HFF-Myc (cell line): Measurements from ENCODE around the gene CSMD2.

Experiments
- DNase-seq: peaks from one replicate; pipeline ENCODE4 v3.0.0-alpha.2; 2011; ENCODE audit warnings: low read depth; ENCODE audit errors: extremely low read depth
- H3K4me3 ChIP-seq: replicated peaks from 2 replicates; pipeline ENCODE4 v1.5.1; 2011; ENCODE audit warnings: low read depth, mild to moderate bottlenecking, control low read depth, low read length
- TF ChIP-seq, protein P1 (sequence below): IDR thresholded peaks from 2 replicates; pipeline ENCODE4 v1.5.1; 2012; ENCODE audit warnings: mild to moderate bottlenecking, low read depth, low read length, control low read depth; ENCODE audit errors: missing control alignments

CSMD2 gene

DNA sequence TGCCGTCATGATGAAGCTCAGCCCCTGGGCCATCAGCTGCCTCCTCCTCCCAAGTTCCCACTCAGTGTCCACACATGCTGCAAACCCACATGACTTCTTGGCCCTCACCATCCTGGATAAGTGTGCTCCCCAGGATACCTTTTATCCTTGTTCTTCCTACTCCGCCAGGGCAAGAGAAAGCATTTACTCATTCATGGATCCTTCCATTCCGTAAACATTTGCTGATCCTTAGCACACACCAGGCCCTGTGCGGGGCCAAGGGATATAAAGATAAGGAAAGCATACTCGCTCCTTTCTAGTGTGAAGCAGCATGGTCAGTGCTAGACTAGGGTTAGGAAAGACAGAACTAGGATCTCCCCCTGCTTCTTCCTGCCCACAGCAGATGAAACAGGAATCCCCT lies 423.3 kb downstream of the CSMD2 start:
- no peak overlapping the region for H3K4me3 ChIP-seq
- TF ChIP-seq, protein P1, sequence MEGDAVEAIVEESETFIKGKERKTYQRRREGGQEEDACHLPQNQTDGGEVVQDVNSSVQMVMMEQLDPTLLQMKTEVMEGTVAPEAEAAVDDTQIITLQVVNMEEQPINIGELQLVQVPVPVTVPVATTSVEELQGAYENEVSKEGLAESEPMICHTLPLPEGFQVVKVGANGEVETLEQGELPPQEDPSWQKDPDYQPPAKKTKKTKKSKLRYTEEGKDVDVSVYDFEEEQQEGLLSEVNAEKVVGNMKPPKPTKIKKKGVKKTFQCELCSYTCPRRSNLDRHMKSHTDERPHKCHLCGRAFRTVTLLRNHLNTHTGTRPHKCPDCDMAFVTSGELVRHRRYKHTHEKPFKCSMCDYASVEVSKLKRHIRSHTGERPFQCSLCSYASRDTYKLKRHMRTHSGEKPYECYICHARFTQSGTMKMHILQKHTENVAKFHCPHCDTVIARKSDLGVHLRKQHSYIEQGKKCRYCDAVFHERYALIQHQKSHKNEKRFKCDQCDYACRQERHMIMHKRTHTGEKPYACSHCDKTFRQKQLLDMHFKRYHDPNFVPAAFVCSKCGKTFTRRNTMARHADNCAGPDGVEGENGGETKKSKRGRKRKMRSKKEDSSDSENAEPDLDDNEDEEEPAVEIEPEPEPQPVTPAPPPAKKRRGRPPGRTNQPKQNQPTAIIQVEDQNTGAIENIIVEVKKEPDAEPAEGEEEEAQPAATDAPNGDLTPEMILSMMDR = no peak
- DNase-seq = no peak

DNA sequence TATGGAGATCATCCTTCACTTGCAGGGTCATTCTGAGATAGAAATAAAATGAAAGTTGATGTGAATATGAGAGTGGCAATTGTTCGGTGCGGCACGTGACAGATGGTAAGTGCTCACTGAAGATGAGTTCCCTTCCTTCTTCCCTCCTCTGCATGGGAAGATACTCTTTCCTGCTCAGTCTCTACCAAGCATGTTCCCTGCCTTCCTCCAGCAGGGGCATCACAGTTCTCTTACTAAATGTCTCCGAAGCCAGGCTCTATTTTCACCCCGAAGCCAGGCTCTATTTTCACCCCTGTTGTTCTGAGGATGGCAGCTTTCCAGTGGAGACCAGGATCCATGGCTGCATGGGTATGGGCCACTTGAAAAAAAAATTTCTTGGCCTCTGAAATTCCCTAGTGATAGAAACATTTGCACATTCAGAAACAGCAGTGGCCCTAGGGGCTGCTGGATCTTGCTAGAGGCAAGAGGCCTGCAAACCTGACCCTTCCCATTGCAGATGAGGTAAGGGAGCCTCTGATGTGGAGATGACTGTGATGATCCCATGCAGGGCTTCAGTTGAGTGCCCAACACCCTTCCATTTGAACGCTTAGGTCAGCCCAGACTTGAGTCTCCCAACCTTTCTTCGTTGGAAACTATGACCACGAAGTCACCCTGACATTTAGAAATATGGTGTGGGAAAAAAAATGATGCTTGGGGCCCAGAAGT lies 424.8 kb downstream of the CSMD2 start:
- TF ChIP-seq, protein P1 = no peak
- no peak overlapping the region for H3K4me3 ChIP-seq
- DNase-seq = no peak

DNA sequence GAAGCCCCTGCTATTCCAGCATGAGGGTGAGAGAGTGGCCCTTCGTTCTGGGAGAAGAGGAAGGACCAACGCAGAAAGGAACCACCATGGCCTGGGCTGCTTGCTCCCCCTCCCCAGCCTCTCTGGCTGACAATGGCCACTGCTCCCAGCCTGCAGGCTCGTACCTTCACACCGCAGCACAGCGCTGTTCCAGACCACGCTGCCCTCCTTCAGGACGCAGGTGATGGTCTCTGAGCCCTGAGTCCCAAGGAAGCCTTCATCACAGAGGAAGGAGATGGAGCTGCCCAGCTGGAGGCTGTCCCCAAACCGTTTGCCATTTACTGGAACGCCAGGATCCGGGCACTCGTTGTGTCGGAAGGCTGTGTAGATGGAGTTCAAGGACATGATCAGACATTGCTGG lies 426.1 kb downstream of the CSMD2 start:
- TF ChIP-seq, protein P1 = no peak
- no peak for DNase-seq
- H3K4me3 ChIP-seq = no peak overlapping the region

DNA sequence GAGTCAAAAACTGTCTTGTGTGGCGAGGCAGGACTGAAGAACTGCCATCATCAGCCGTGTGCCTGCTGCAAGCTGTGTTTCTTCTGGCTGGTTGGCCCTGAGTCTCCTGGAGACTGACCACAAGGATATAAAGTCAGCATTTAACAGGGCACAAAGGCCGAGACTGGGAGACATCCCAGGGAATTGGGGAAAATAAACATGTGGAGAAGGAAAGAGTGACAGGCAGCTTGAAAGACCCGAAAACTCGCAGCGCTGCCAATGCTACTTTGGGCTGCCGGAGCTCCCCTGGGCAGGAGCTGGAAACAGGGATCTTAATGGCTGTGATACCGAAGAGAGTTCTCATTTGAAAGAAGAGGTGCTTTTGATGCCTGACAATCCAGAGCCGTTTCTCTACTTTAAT lies 426.5 kb downstream of the CSMD2 start:
- TF ChIP-seq, protein P1 = no peak
- H3K4me3 ChIP-seq = no peak overlapping the region
- DNase-seq = no peak

DNA sequence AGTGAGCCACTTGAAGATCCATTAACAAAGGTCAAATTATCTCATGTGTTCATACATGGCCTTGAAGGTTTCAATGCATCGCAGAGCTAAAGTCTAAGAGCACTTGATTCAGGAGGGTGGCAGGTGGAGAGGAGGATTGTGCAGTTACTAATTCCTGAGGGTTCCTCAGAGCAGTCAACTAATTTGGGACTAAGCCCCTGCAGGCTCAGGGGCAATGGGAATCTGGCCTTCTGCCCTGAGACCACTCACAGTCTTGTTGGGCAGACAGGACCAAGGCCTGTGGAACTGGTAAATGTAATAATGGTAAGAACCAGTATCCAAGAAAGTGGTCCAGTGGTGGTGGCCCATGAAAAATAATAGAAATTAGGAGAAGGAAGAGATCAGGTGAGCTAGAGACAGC lies 428.5 kb downstream of the CSMD2 start:
- DNase-seq = no peak
- no peak overlapping the region for H3K4me3 ChIP-seq
- TF ChIP-seq, protein P1 = no peak

DNA sequence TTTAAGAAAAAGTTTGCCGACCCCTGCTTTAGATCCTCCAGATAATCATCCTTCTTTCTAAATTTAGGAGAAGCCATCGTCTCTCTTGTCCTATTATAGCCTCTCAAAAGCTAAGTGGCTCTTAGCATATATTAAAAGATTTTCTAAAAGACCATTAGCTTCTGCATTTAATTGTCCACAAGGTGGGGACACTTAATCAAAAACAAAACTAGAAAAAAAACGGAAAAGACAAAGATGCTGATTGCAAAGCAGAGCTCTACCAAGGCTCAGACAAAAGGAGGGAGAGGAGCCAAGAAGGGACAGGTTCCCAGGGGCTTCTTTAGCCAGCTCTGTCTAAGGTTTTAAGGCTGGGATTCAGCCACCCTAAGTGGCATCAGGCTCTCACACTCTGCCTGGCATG lies 429.4 kb downstream of the CSMD2 start:
- DNase-seq = no peak
- no peak overlapping the region for H3K4me3 ChIP-seq

More for the DNA sequence above, 429.4 kb downstream of the CSMD2 start:
- TF ChIP-seq, protein P1 = no peak
